ENCODE data around the gene NPM3.

Gene NPM3

DNA sequence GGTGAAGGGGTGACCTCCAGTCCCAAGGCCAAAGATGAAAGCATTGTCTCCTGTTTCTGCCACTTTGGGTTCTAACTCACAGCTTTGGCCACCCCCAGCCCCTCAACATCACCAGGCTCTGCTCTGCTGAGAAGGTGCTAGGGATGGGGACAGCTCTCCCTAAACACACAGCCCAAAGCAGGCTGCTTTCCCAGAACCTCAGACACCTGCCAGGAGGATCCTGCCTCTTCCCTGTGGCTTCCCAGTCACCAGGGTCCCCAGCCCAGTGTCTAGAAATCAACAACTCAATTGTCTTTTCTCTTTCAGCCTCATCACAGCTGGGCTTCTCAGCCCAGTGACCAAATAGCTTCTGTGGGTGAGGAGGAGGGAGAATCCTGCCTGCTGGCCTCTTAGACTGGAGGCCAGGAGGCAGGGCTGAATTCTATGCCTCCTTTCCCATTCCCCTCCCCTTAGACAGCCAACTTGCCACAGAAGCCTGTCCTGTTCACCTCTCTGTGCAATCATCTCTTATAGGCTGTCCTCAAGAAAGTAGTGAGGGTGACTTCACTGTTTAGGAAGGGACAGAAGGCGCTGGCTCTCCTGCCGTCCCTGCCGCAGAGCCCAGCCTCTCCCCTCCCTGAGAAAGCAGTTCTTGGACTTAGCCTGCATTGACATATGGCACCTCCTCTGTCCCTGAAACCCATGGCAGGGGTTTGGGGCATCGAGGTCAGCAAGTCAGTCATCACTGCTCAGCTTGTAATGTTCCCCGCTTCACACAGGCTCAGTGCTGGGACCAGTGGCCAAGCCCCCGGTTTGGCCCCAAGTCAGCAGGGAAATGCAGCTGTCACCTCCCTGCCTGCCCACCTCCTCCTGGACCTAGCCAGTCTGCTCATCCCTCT, 11.0 kb downstream of the NPM3 start:
- Histone ChIP-seq H2BK15ac (ENCODE audit: low read length) (peak overlapping the region; percentile 5), H2AK5ac (ENCODE audit: low read depth, low read length) (peak overlapping the region; percentile 6), H3K9ac (ENCODE audit: low read depth, low read length, poor library complexity) (peak overlapping the region; percentile 81), H2BK12ac (ENCODE audit: low read length) (no peak overlapping the region), H3K23ac (ENCODE audit: low read depth, low read length, poor library complexity) (no peak overlapping the region), H3K4me3 (ENCODE audit: low read length in 2 of 2) (no peak overlapping the region), H2BK5ac (ENCODE audit: low read length) (peak overlapping the region; percentile 57), H3K14ac (ENCODE audit: low read length) (peak overlapping the region; percentile 42), H2AFZ (ENCODE audit: low read length) (no peak overlapping the region), H3K27ac (replicated peaks; ENCODE audit: low read length) (no peak overlapping the region), H3K27me3 (ENCODE audit: control insufficient read depth in 3 of 3, insufficient read depth in 3 of 3, low read depth in 1 of 3, low read length in 3 of 3) (peaks cover 0 to 96% (median 23%) of the 10 kb centered on the region in 3 experiments), H3K4ac (ENCODE audit: low read length) (no peak overlapping the region), H2BK120ac (ENCODE audit: low read depth, low read length) (no peak overlapping the region), H4K91ac (ENCODE audit: low read depth, low read length, poor library complexity) (no peak overlapping the region), H3K18ac (ENCODE audit: low read length) (peak overlapping the region; percentile 53), H3K4me2 (ENCODE audit: insufficient read depth, low read length, poor library complexity, severe bottlenecking) (no peak overlapping the region), H3K79me1 (ENCODE audit: low read depth, low read length) (peaks cover 8% of the 10 kb centered on the region), H3K4me1 (ENCODE audit: control insufficient read depth in 2 of 2, insufficient read depth in 1 of 2, low read depth in 1 of 2, low read length in 2 of 2) (peaks cover 0 to 38% of the 10 kb centered on the region in 2 donors), H3K9me3 (replicated peaks in 1 of 2; ENCODE audit: control insufficient read depth in 2 of 2, insufficient read depth in 1 of 2, low read depth in 1 of 2, low read length in 2 of 2) (no peaks in the 10 kb centered on the region), H3K36me3 (replicated peaks in 1 of 2; ENCODE audit: control insufficient read depth in 2 of 2, insufficient read depth in 2 of 2, low read length in 2 of 2) (peaks cover 0 to 2% of the 10 kb centered on the region in 2 donors), H4K8ac (ENCODE audit: low read depth, low read length) (no peak overlapping the region)
- no peak for DNase-seq (ENCODE audit: low spot score)
- WGBS, 2 donors (ENCODE audit: extremely low coverage in 2 of 2, insufficient read length in 2 of 2, insufficient replicate concordance in 1 of 2), result no CpG with 5 or more reads among the region's 6 CpGs

DNA sequence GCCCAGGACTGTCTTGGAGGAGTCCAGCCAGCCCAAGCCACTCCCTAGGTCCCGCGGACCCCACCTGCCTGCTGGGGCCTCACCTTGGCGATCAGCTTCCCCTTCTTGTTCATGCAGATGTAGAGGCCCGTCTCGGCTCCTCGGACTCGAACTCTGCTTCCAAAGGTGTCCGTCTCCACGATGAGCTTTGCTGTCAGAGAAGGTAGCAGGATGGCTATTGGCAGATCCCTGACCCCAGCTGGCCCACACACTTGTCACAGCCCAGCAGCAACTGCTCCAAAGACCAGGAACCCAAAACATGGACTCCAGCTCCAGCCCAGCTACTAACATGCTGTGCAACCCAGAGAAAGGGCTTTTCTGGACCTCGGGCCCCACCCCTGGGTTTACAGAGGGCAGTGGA, 11.9 kb downstream of the NPM3 start:
- Histone ChIP-seq H2AK5ac (ENCODE audit: low read depth, low read length) (peak overlapping the region; percentile 30), H3K27ac (replicated peaks; ENCODE audit: low read length) (no peak overlapping the region), H2BK5ac (ENCODE audit: low read length) (no peak overlapping the region), H2AFZ (ENCODE audit: low read length) (no peak overlapping the region), H3K27me3 (ENCODE audit: control insufficient read depth in 3 of 3, insufficient read depth in 3 of 3, low read depth in 1 of 3, low read length in 3 of 3) (peaks cover 0 to 96% (median 18%) of the 10 kb centered on the region in 3 experiments), H2BK12ac (ENCODE audit: low read length) (no peak overlapping the region), H4K91ac (ENCODE audit: low read depth, low read length, poor library complexity) (no peak overlapping the region), H2BK120ac (ENCODE audit: low read depth, low read length) (no peak overlapping the region), H3K4me1 (ENCODE audit: control insufficient read depth in 2 of 2, insufficient read depth in 1 of 2, low read depth in 1 of 2, low read length in 2 of 2) (peaks cover 0 to 38% of the 10 kb centered on the region in 2 donors), H3K79me1 (ENCODE audit: low read depth, low read length) (peaks cover 8% of the 10 kb centered on the region), H3K23ac (ENCODE audit: low read depth, low read length, poor library complexity) (no peak overlapping the region), H3K4ac (ENCODE audit: low read length) (no peak overlapping the region), H4K8ac (ENCODE audit: low read depth, low read length) (no peak overlapping the region), H3K14ac (ENCODE audit: low read length) (no peak overlapping the region), H3K36me3 (replicated peaks in 1 of 2; ENCODE audit: control insufficient read depth in 2 of 2, insufficient read depth in 2 of 2, low read length in 2 of 2) (peaks cover 0 to 2% of the 10 kb centered on the region in 2 donors), H3K9me3 (replicated peaks in 1 of 2; ENCODE audit: control insufficient read depth in 2 of 2, insufficient read depth in 1 of 2, low read depth in 1 of 2, low read length in 2 of 2) (no peaks in the 10 kb centered on the region), H3K18ac (ENCODE audit: low read length) (peak overlapping the region; percentile 72), H3K4me3 (ENCODE audit: low read length in 2 of 2) (no peak overlapping the region), H2BK15ac (ENCODE audit: low read length) (no peak overlapping the region), H3K9ac (ENCODE audit: low read depth, low read length, poor library complexity) (no peak overlapping the region), H3K4me2 (ENCODE audit: insufficient read depth, low read length, poor library complexity, severe bottlenecking) (no peak overlapping the region)
- no CpG with 5 or more reads among the region's 10 CpGs for WGBS, 2 donors (ENCODE audit: extremely low coverage in 2 of 2, insufficient read length in 2 of 2, insufficient replicate concordance in 1 of 2)
- DNase-seq (ENCODE audit: low spot score), result no peak

DNA sequence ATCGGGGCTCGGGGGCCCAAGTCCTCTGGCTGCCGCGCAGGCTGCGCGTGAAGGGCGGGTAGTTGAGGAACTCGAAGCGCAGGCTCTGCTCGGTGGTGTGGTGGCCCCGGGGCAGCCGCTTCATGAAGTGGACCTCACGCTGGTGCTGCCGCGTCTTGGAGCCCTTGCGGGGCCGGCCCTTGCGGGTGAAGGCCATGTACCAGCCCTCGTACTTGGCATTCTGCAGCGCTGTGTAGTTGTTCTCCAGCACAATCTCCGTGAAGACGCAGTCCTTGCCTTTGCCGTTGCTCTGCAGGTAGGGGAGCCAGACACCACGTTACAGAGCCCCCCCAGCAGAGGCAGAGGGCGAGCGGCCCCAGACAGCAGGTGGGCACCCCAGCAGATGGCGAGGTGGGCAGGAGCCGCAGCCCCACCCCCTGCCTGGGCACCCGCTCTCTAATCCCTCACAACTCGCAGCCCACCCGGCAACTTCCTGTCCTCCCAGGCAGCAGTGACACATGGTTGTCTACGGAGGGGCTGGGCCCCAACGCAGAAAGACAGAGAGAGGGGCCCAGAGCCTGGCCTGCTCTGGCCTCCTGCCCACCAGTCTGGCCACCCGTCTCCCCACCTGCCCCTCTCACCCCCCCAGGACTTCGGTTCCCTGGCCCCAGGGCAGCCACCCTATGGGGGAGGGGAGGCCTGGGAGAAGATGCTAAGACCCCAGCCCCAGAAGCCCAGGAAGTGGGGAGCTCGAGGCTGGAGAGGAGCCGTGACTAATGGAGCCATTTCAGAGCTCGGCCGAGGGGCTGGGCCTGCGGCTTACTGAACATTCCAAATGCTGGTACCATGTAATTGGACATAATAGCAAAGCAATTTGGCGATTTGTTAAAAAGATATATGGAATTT, 12.7 kb downstream of the NPM3 start:
- H2AK5ac ChIP-seq (ENCODE audit: low read depth, low read length), result peak overlapping the region; percentile 20
- no peak overlapping the region for H2AFZ ChIP-seq (ENCODE audit: low read length)
- no peak overlapping the region for H2BK12ac ChIP-seq (ENCODE audit: low read length)
- no CpG with 5 or more reads among the region's 41 CpGs for WGBS, 2 donors (ENCODE audit: extremely low coverage in 2 of 2, insufficient read length in 2 of 2, insufficient replicate concordance in 1 of 2)
- H3K18ac ChIP-seq (ENCODE audit: low read length), result peak overlapping the region; percentile 29
- no peak overlapping the region for H3K9ac ChIP-seq (ENCODE audit: low read depth, low read length, poor library complexity)
- H3K14ac ChIP-seq (ENCODE audit: low read length), result no peak overlapping the region
- no peak for DNase-seq (ENCODE audit: low spot score)
- H3K36me3 ChIP-seq (replicated peaks in 1 of 2; ENCODE audit: control insufficient read depth in 2 of 2, insufficient read depth in 2 of 2, low read length in 2 of 2), result peaks cover 0 to 2% of the 10 kb centered on the region in 2 donors
- H3K79me1 ChIP-seq (ENCODE audit: low read depth, low read length), result peaks cover 8% of the 10 kb centered on the region
- H2BK15ac ChIP-seq (ENCODE audit: low read length), result peak overlapping the region; percentile 32
- peak overlapping the region; percentile 68 for H2BK120ac ChIP-seq (ENCODE audit: low read depth, low read length)
- peak overlapping the region; percentile 31 for H4K8ac ChIP-seq (ENCODE audit: low read depth, low read length)
- H3K4ac ChIP-seq (ENCODE audit: low read length), result peak overlapping the region; percentile 20
- no peak overlapping the region for H3K23ac ChIP-seq (ENCODE audit: low read depth, low read length, poor library complexity)
- no peak overlapping the region for H3K4me3 ChIP-seq (ENCODE audit: low read length in 2 of 2)
- no peaks in the 10 kb centered on the region for H3K9me3 ChIP-seq (replicated peaks in 1 of 2; ENCODE audit: control insufficient read depth in 2 of 2, insufficient read depth in 1 of 2, low read depth in 1 of 2, low read length in 2 of 2)
- no peak overlapping the region for H2BK5ac ChIP-seq (ENCODE audit: low read length)
- no peak overlapping the region for H3K27ac ChIP-seq (replicated peaks; ENCODE audit: low read length)
- H3K4me1 ChIP-seq (ENCODE audit: control insufficient read depth in 2 of 2, insufficient read depth in 1 of 2, low read depth in 1 of 2, low read length in 2 of 2), result peaks cover 0 to 38% of the 10 kb centered on the region in 2 donors
- H3K4me2 ChIP-seq (ENCODE audit: insufficient read depth, low read length, poor library complexity, severe bottlenecking), result no peak overlapping the region
- no peak overlapping the region for H4K91ac ChIP-seq (ENCODE audit: low read depth, low read length, poor library complexity)
- peaks cover 0 to 100% (median 17%) of the 10 kb centered on the region in 3 experiments for H3K27me3 ChIP-seq (ENCODE audit: control insufficient read depth in 3 of 3, insufficient read depth in 3 of 3, low read depth in 1 of 3, low read length in 3 of 3)
